Thoracic aorta (tissue), 2 donors: Measurements from ENCODE around the gene CKAP4. TPM values are rescaled to one million over a fixed set of nuclear protein-coding genes. Genes with fewer than 3 reads are reported as not detected.

ENCODE experiments used
- ATAC-seq: fragments of 150-250 bp; one replicate; pipeline ENCODE4 v1.8.0; 2017; ENCODE audit warnings: low read depth; ENCODE audit not compliant: insufficient number of reproducible peaks, low FRiP score
- DNase-seq: peaks from one replicate; pipeline ENCODE4 v3.0.0-alpha.2; 2020; ENCODE audit warnings: low spot score
- H3K27ac ChIP-seq, 2 donors: fragments of 200-600 bp; sonication (generic); 1 replicate in 1 of 2; 2 replicates in 1 of 2; pipeline ENCODE4 v1.5.1; 2016; ENCODE audit warnings: mild to moderate bottlenecking in 2 of 2, moderate library complexity in 2 of 2
- H3K27me3 ChIP-seq: fragments of 200-600 bp; sonication (generic); replicated peaks from 2 replicates; pipeline ENCODE4 v1.6.0; 2016; ENCODE audit warnings: mild to moderate bottlenecking; ENCODE audit not compliant: insufficient read depth
- H3K36me3 ChIP-seq: fragments of 200-600 bp; sonication (generic); one replicate; pipeline ENCODE4 v1.5.1; 2016
- H3K4me1 ChIP-seq, 2 donors: fragments of 200-600 bp; sonication (generic); 1 replicate in 1 of 2; 2 replicates in 1 of 2; pipeline versions ENCODE4 v1.5.1 to v1.6.0; 2016; ENCODE audit warnings: low read depth in 2 of 2, mild to moderate bottlenecking in 1 of 2; ENCODE audit not compliant: control insufficient read depth in 1 of 2
- H3K4me3 ChIP-seq: fragments of 200-600 bp; sonication (generic); 2 replicates; pipeline ENCODE4 v1.5.1; 2016; ENCODE audit warnings: mild to moderate bottlenecking
- H3K9me3 ChIP-seq: fragments of 200-600 bp; sonication (generic); 2 replicates; pipeline ENCODE4 v1.5.1; 2016
- CTCF ChIP-seq: fragments of 200-600 bp; sonication (generic); IDR thresholded peaks from one replicate; pipeline ENCODE4 v1.5.1; 2019; ENCODE audit warnings: antibody characterized with exemption
- total RNA-seq, 2 donors: library from RNA; depleted of rRNA; stranded (reverse); fragments of >200 nt; gene quantifications; one replicate each; pipeline versions ENCODE4 v1.1.0 to v1.2.3, GENCODE V29; 2016

CKAP4 gene
- total RNA-seq, 2 donors from 2014 or later = 81.4 to 85.1 TPM

- H3K27me3 ChIP-seq = no peaks in the 10 kb centered on the region
- H3K9me3 ChIP-seq = no peaks in the 10 kb centered on the region
- no peak overlapping the region for H3K27ac ChIP-seq
- TF ChIP-seq CTCF = no peak
- no peaks in the 10 kb centered on the region for H3K36me3 ChIP-seq
- no peaks in the 10 kb centered on the region for H3K4me1 ChIP-seq
- no peak for DNase-seq
- no peak overlapping the region for H3K4me3 ChIP-seq
- no peak for ATAC-seq
Measured at GRCh38 chr12:106254724-106255123, 6.9 kb upstream of the CKAP4 start.

DNA sequence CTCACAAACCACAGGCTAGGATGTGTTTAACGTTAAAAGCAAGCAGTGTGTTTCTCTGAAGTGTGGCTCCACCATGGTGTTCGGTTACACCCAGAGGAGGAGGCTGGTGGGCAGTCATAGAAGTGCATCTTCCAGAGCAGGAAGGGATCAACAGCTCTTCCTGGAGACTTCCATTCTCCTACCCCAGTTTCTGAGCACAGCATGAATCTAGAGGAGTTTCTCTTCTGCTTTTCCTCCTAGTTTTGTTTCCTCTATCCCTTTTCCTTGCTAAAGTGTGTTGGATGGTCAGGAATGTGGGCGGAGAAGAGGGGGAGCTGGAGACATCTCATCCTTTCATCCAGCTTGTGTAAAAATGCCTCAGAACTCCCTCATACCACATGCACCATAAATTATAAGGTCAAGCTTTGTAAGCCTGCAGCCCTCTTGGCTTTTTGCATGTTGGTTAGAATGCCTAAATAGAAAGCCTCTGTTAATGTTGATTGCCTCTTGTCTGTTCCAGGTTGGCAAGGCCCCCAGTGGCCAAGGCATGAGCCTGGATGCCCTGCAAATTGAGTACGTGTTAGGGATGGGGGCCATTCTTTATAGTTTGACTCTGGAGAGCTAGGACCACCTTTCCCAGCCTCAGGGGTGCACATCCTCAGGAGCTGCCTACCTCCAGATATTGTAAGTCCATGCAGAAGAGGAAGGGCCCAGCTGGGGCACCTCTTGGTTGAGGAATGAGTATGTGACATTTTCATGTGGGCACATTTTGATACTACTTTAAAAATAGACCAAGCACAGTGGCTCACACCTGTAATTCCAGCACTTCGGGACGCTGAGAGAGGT, 4.0 kb upstream of the CKAP4 start:
- TF ChIP-seq CTCF = no peak
- Histone ChIP-seq H3K27ac (no peak overlapping the region), H3K4me1 (peaks cover 0 to 6% of the 10 kb centered on the region in 2 donors), H3K4me3 (no peak overlapping the region), H3K36me3 (no peaks in the 10 kb centered on the region), H3K9me3 (no peaks in the 10 kb centered on the region), H3K27me3 (no peaks in the 10 kb centered on the region)
- no peak for DNase-seq
- ATAC-seq = no peak

GRCh38 chr12:106249411-106250135, 1.8 kb upstream of the CKAP4 start:
- H3K9me3 ChIP-seq = no peaks in the 10 kb centered on the region
- peaks cover 11 to 28% of the 10 kb centered on the region in 2 donors for H3K4me1 ChIP-seq
- no peak overlapping the region for H3K4me3 ChIP-seq
- H3K27me3 ChIP-seq = no peaks in the 10 kb centered on the region
- TF ChIP-seq CTCF = no peak
- DNase-seq = no peak
- ATAC-seq = no peak
- H3K27ac ChIP-seq = no peak overlapping the region
- H3K36me3 ChIP-seq = no peaks in the 10 kb centered on the region

GRCh38 chr12:106248846-106249371, 1.1 kb upstream of the CKAP4 start:
- peak overlapping the region; percentile 95 to 96 for H3K27ac ChIP-seq
- no peaks in the 10 kb centered on the region for H3K36me3 ChIP-seq
- no peak for TF ChIP-seq CTCF
- no peak for DNase-seq
- ATAC-seq = no peak
- H3K27me3 ChIP-seq = no peaks in the 10 kb centered on the region
- H3K4me1 ChIP-seq = peaks cover 11 to 35% of the 10 kb centered on the region in 2 donors
- H3K4me3 ChIP-seq = peak overlapping the region; percentile 75
- no peaks in the 10 kb centered on the region for H3K9me3 ChIP-seq

GRCh38 chr12:106248312-106248845, 559 bp upstream of the CKAP4 start:
- ATAC-seq (peak; percentile 37), DNase-seq (no peak)
- no peaks in the 10 kb centered on the region for H3K27me3 ChIP-seq
- peak overlapping the region; percentile 95 to 96 for H3K27ac ChIP-seq
- no peaks in the 10 kb centered on the region for H3K36me3 ChIP-seq
- H3K4me1 ChIP-seq = peaks cover 11 to 40% of the 10 kb centered on the region in 2 donors
- H3K4me3 ChIP-seq = peak overlapping the region; percentile 75
- no peak for TF ChIP-seq CTCF
- H3K9me3 ChIP-seq = no peaks in the 10 kb centered on the region
